ENCODE data around the gene ERBB4.

ERBB4 gene

DNA sequence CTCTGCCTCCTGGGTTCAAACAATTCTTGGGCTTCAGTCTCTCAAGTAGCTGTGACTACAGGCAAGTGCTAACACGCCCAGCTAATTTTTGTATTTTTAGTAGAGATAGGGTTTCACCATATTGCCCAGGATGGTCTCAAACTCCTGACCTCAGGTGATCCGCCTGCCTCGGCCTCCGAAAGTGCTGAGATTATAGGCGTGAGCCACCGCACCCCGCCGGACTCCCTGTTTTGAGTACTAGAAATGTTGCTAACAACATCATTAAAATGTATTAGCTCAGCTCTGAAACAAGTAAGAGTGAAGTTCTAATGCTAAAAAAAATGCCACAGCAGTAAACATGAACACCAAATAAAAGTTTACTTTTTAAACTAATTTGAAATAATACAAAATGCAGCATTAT is 1044.5 kb downstream of the ERBB4 start:
- H3K36me3 ChIP-seq (ENCODE audit: insufficient read depth) = no peaks in the 10 kb centered on the region
- H3K27ac ChIP-seq = no peak overlapping the region
- no peaks in the 10 kb centered on the region for H3K79me2 ChIP-seq (ENCODE audit: insufficient read depth, low read depth)
- no peaks in the 10 kb centered on the region for H3K27me3 ChIP-seq (ENCODE audit: insufficient read depth, low read depth)
- no peak overlapping the region for H3K4me2 ChIP-seq
- no peaks in the 10 kb centered on the region for H3K4me1 ChIP-seq (ENCODE audit: low read depth, poor library complexity, severe bottlenecking)
- no peak overlapping the region for H2AFZ ChIP-seq (ENCODE audit: low read depth)
- TF ChIP-seq, protein P1, sequence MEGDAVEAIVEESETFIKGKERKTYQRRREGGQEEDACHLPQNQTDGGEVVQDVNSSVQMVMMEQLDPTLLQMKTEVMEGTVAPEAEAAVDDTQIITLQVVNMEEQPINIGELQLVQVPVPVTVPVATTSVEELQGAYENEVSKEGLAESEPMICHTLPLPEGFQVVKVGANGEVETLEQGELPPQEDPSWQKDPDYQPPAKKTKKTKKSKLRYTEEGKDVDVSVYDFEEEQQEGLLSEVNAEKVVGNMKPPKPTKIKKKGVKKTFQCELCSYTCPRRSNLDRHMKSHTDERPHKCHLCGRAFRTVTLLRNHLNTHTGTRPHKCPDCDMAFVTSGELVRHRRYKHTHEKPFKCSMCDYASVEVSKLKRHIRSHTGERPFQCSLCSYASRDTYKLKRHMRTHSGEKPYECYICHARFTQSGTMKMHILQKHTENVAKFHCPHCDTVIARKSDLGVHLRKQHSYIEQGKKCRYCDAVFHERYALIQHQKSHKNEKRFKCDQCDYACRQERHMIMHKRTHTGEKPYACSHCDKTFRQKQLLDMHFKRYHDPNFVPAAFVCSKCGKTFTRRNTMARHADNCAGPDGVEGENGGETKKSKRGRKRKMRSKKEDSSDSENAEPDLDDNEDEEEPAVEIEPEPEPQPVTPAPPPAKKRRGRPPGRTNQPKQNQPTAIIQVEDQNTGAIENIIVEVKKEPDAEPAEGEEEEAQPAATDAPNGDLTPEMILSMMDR (conservative IDR thresholded peaks at IDR 0.05; ENCODE audit: low read depth, low read length) = no peak
- H3K4me3 ChIP-seq (IDR thresholded peaks at IDR 0.05; ENCODE audit: insufficient read depth, low read depth, low read length) = no peak overlapping the region
- H4K20me1 ChIP-seq (ENCODE audit: insufficient read depth) = no peaks in the 10 kb centered on the region
- no peak overlapping the region for H3K9ac ChIP-seq

DNA sequence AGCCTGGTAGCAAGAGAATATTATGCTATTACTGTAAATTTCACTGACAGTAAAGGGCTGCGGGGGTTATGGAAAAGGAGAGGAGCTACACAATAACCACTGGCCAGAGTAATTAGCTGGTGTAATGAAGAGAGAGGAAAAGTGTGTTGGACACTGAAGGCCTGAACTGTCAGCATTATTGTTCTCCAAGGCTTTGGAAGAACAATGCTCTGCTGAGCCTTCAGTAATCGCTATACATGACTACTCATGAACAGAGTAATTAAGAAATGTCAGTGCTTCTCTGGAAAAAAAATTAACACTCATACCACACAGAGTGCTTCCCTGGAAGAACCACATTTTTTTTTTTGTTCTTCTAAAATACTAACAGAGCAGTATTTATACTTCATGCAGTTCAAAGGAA is 1050.9 kb downstream of the ERBB4 start:
- Histone ChIP-seq H4K20me1 (ENCODE audit: insufficient read depth) (no peaks in the 10 kb centered on the region), H2AFZ (ENCODE audit: low read depth) (no peak overlapping the region), H3K27me3 (ENCODE audit: insufficient read depth, low read depth) (no peaks in the 10 kb centered on the region), H3K4me2 (no peak overlapping the region), H3K36me3 (ENCODE audit: insufficient read depth) (no peaks in the 10 kb centered on the region), H3K4me3 (IDR thresholded peaks at IDR 0.05; ENCODE audit: insufficient read depth, low read depth, low read length) (no peak overlapping the region), H3K27ac (no peak overlapping the region), H3K4me1 (ENCODE audit: low read depth, poor library complexity, severe bottlenecking) (no peaks in the 10 kb centered on the region), H3K9ac (no peak overlapping the region), H3K79me2 (ENCODE audit: insufficient read depth, low read depth) (no peaks in the 10 kb centered on the region)
- TF ChIP-seq, protein P1 (conservative IDR thresholded peaks at IDR 0.05; ENCODE audit: low read depth, low read length) = no peak

DNA sequence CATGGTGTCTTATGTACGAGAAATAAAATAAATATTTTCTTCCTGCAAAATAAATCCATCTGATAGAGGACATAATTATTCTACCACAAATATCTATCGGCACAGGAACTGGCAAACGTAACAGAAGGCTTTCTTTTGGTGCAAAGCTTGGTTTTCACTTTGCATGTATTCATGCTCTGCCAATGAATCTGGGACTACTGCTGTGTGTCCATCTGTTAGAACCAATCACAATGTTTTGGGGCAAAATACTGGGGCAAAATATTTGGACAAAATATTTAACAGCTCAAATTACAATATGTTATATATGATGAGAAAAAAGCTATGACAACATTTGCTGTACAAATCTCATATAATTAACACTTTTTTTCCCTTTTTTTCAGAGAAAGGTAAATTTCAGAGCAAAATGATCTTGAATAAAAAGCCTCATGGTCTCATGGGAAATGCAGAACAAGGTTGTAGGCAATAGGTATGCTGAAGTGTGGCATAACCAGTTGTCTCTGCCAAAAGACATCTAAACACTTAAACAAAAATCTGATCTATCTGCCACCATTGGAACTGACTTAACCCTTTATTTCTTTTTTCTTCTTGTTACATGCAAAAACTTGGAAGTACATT is 1059.0 kb downstream of the ERBB4 start:
- Histone ChIP-seq H4K20me1 (ENCODE audit: insufficient read depth) (no peaks in the 10 kb centered on the region), H3K79me2 (ENCODE audit: insufficient read depth, low read depth) (no peaks in the 10 kb centered on the region), H3K4me1 (ENCODE audit: low read depth, poor library complexity, severe bottlenecking) (no peaks in the 10 kb centered on the region), H3K4me3 (IDR thresholded peaks at IDR 0.05; ENCODE audit: insufficient read depth, low read depth, low read length) (no peak overlapping the region), H3K27ac (no peak overlapping the region), H3K4me2 (no peak overlapping the region), H3K36me3 (ENCODE audit: insufficient read depth) (no peaks in the 10 kb centered on the region), H3K27me3 (ENCODE audit: insufficient read depth, low read depth) (no peaks in the 10 kb centered on the region), H2AFZ (ENCODE audit: low read depth) (no peak overlapping the region), H3K9ac (no peak overlapping the region)
- TF ChIP-seq, protein P1 (conservative IDR thresholded peaks at IDR 0.05; ENCODE audit: low read depth, low read length) = no peak

DNA sequence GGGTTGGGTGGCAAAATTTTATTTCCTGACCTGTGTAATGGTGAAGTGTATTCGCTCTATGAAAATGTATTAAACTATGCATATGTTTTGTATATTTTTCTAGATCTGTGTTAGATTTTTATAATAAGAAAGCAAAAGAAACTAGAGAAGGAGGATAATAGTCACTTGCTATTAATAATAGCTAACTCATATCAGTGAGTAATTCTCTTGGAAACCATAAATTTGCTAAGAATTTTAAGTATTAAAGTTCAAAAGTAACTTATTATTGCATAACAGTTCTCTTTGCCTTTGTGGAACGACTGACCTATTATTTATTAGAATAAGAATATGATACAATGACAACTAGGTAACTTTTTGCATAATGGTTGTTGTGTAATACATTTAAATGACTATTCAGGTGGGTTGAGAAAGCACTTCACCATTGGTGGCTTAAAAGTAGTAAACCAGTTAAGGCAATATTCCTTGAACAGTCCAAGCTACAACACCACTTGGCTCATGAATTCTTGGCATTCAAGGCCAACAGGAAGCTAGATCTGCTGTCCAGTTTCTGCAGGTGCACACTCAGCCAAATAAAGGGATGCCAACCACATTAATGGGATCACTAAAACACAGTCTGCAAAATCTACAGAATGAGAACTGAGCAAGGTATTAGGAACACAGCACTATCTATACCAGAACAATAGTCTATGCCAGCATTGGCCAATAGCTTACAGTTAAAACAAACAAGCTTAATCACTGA is 1060.9 kb downstream of the ERBB4 start:
- Histone ChIP-seq H2AFZ (ENCODE audit: low read depth) (no peak overlapping the region), H4K20me1 (ENCODE audit: insufficient read depth) (no peaks in the 10 kb centered on the region), H3K4me1 (ENCODE audit: low read depth, poor library complexity, severe bottlenecking) (no peaks in the 10 kb centered on the region), H3K9ac (no peak overlapping the region), H3K27me3 (ENCODE audit: insufficient read depth, low read depth) (no peaks in the 10 kb centered on the region), H3K4me2 (no peak overlapping the region), H3K79me2 (ENCODE audit: insufficient read depth, low read depth) (no peaks in the 10 kb centered on the region), H3K36me3 (ENCODE audit: insufficient read depth) (no peaks in the 10 kb centered on the region), H3K4me3 (IDR thresholded peaks at IDR 0.05; ENCODE audit: insufficient read depth, low read depth, low read length) (no peak overlapping the region), H3K27ac (no peak overlapping the region)
- TF ChIP-seq, protein P1 (conservative IDR thresholded peaks at IDR 0.05; ENCODE audit: low read depth, low read length) = no peak

Data from KMS-11 (cell line).